Astrocyte of the cerebellum (primary cell): ENCODE results near the gene KIF5C.
"Not testable (repeated sequence)": the region's sequence is repeated elsewhere in the genome, so short reads cannot be mapped to it uniquely, and the experiment has no call there.

Source experiments
- DNase-seq: peaks from one replicate; pipeline ENCODE4 v3.0.0-alpha.2; 2011; ENCODE audit warnings: low read depth
- H3K4me3 ChIP-seq: 2 replicates; pipeline ENCODE4 v1.5.1; 2011; ENCODE audit warnings: mild to moderate bottlenecking, low read depth, low read length, moderate library complexity
- CTCF ChIP-seq: IDR thresholded peaks from 2 replicates; pipeline ENCODE4 v1.5.1; 2012; ENCODE audit warnings: low read length, low read depth, moderate library complexity, mild to moderate bottlenecking; ENCODE audit errors: missing control alignments
- in situ Hi-C: cut with HindIII; loops from 2 replicates; pipeline ENCODE4 v1.10.0; 2017; ENCODE audit warnings: low sequenced_read_pairs

KIF5C gene

GRCh38 chr2:148978026-148978685 is 103.1 kb downstream of the KIF5C start:
- no peak overlapping the region for H3K4me3 ChIP-seq
- no peak for DNase-seq
- no peak for TF ChIP-seq CTCF
- in situ Hi-C loops, result loop anchor here (25.0 kb wide), 1 partner anchor 991 kb away; no protein-coding TSS in a partner anchor

GRCh38 chr2:148978706-148979105 is 103.7 kb downstream of the KIF5C start:
- in situ Hi-C loops, result loop anchor here (25.0 kb wide), 1 partner anchor 991 kb away; no protein-coding TSS in a partner anchor

GRCh38 chr2:148979164-148979918 is 104.3 kb downstream of the KIF5C start:
- no peak for TF ChIP-seq CTCF
- H3K4me3 ChIP-seq, result no peak overlapping the region
- in situ Hi-C loops, result loop anchor here (25.0 kb wide), 1 partner anchor 992 kb away; no protein-coding TSS in a partner anchor
- no peak for DNase-seq

More at GRCh38 chr2:148978706-148979105, 103.7 kb downstream of the KIF5C start:
- no peak for TF ChIP-seq CTCF
- DNase-seq, result no peak
- no peak overlapping the region for H3K4me3 ChIP-seq

- no peak for TF ChIP-seq CTCF
- no peak for DNase-seq
- no peak overlapping the region for H3K4me3 ChIP-seq
- in situ Hi-C loops, result loop anchor here (25.0 kb wide), 1 partner anchor 993 kb away; no protein-coding TSS in a partner anchor
These were observed 104.9 kb downstream of the KIF5C start for GRCh38 chr2:148979919-148980277.

GRCh38 chr2:148980496-148980895 is 105.5 kb downstream of the KIF5C start:
- in situ Hi-C loops, result loop anchor here (25.0 kb wide), 1 partner anchor 993 kb away; no protein-coding TSS in a partner anchor
- H3K4me3 ChIP-seq, DNase-seq: not testable (repeated sequence)

- H3K4me3 ChIP-seq, result no peak overlapping the region
- in situ Hi-C loops, result loop anchor here (25.0 kb wide), 1 partner anchor 994 kb away; no protein-coding TSS in a partner anchor
- DNase-seq, result no peak
- no peak for TF ChIP-seq CTCF
These were observed 106.3 kb downstream of the KIF5C start for GRCh38 chr2:148981324-148981723.

GRCh38 chr2:148981781-148982180 is 106.8 kb downstream of the KIF5C start:
- in situ Hi-C loops, result loop anchor here (25.0 kb wide), 1 partner anchor 994 kb away; no protein-coding TSS in a partner anchor
- no peak for TF ChIP-seq CTCF
- DNase-seq, result no peak
- H3K4me3 ChIP-seq, result no peak overlapping the region
